ENCODE measurements around the gene SLC47A2. TPM values are rescaled to one million over a fixed set of nuclear protein-coding genes. Genes with fewer than 3 reads are reported as not detected.

SLC47A2 gene
- total and polyA plus RNA-seq, 2 of the 13 experiments (the other 11 are each of a cell fraction or from before 2014, with no cell fraction given) = 0.04 TPM; not detected in 1

- TF ChIP-seq HNF1A (IDR thresholded peaks at IDR 0.05; ENCODE audit: low read depth) (0 out of 2 replicates have a peak, but pooled peaks have one; percentile 29), HNF1A (CRISPR knock-in tag; IDR thresholded peaks at IDR 0.05; ENCODE audit: borderline replicate concordance) (peak; percentile 34; the same call in 1 of the 2 replicates), MEIS2 (CRISPR knock-in tag; IDR thresholded peaks at IDR 0.05) (no peak), RFXAP (CRISPR knock-in tag; IDR thresholded peaks at IDR 0.05; ENCODE audit: borderline replicate concordance) (0 out of 2 replicates have a peak, but pooled peaks have one; percentile 66), HDAC6 (IDR thresholded peaks at IDR 0.05; ENCODE audit: low read depth, low read length) (no peak), RAD51 (IDR thresholded peaks at IDR 0.05; ENCODE audit: borderline replicate concordance) (no peak), KLF11 (CRISPR knock-in tag; IDR thresholded peaks at IDR 0.05) (no peak; the same call in 1 of the 2 replicates), SNAPC2 (CRISPR knock-in tag; IDR thresholded peaks at IDR 0.05) (0 out of 2 replicates have a peak, but pooled peaks have one; percentile 52), ZNF7 (CRISPR knock-in tag; IDR thresholded peaks at IDR 0.05) (no peak), RXRB (CRISPR knock-in tag; IDR thresholded peaks at IDR 0.05; ENCODE audit: borderline replicate concordance) (peak; percentile 86; the same call in 1 of the 2 replicates), TFE3 (CRISPR knock-in tag; IDR thresholded peaks at IDR 0.05) (peak; percentile 26; the same call in 1 of the 2 replicates), CENPT (CRISPR knock-in tag; IDR thresholded peaks at IDR 0.05; ENCODE audit: low read depth) (no peak), ZNF18 (CRISPR knock-in tag; IDR thresholded peaks at IDR 0.05; ENCODE audit: insufficient replicate concordance) (peak; percentile 31), RFX3 (CRISPR knock-in tag; IDR thresholded peaks at IDR 0.05) (no peak), ZFP82 (CRISPR knock-in tag; IDR thresholded peaks at IDR 0.05; ENCODE audit: borderline replicate concordance) (no peak), ZNF614 (CRISPR knock-in tag; IDR thresholded peaks at IDR 0.05; ENCODE audit: borderline replicate concordance) (peak; percentile 71; the same call in 1 of the 2 replicates), ZNF275 (CRISPR knock-in tag; IDR thresholded peaks at IDR 0.05; ENCODE audit: borderline replicate concordance) (no peak), ATF2 (CRISPR knock-in tag; IDR thresholded peaks at IDR 0.05) (peak; percentile 73; the same call in 1 of the 2 replicates), ARNTL (CRISPR knock-in tag; IDR thresholded peaks at IDR 0.05) (peak; percentile 39; the same call in 1 of the 2 replicates), NR3C1 (CRISPR knock-in tag; IDR thresholded peaks at IDR 0.05) (no peak)
These were observed 17.7 kb upstream of the SLC47A2 start (continued) for GRCh38 chr17:19733953-19734526.
